ENCODE data around the gene ENOSF1. TPM values are rescaled to one million over a fixed set of nuclear protein-coding genes. Genes with fewer than 3 reads are reported as not detected.
"Not testable (repeated sequence)": the region's sequence is repeated elsewhere in the genome, so short reads cannot be mapped to it uniquely, and the experiment has no call there.

The ENOSF1 gene
- total and polyA plus RNA-seq, 2 of the 4 experiments (the other 2 are of a cell fraction) = 12.2 to 12.6 TPM

DNA sequence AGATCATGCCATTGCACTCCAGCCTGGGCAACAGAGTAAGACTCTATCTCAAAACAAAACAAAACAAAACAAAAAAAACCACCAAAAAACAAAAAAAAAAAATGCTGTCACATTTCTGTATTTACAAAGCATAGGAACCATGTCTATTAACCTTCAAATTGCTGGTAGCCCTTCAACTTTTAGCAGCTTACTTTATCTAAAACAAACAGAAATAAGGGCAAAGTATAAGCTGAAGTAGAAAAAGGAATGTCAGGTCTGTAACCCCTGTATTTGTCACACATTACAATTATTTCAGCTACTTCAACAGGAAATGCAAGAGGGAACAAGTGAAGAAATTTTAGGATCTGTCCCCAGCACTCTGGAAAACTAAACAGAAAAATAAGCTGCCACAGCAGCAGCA lies 29.6 kb downstream of the ENOSF1 start:
- H3K79me1 ChIP-seq (ENCODE audit: low read depth in 1 of 2, low read length in 2 of 2) = no peaks in the 10 kb centered on the region
- no peak overlapping the region for H2BK5ac ChIP-seq (ENCODE audit: low read depth, low read length, poor library complexity, severe bottlenecking)
- peaks cover 7% of the 10 kb centered on the region for H3K9me1 ChIP-seq (ENCODE audit: insufficient read depth, low read length)
- H3K14ac ChIP-seq (replicated peaks; ENCODE audit: low read depth, low read length) = no peak overlapping the region
- H3K36me3 ChIP-seq (ENCODE audit: control insufficient read depth, insufficient read depth, low read length) = peaks cover 24% of the 10 kb centered on the region
- H3K27me3 ChIP-seq (ENCODE audit: control insufficient read depth, insufficient read depth, low read length) = no peaks in the 10 kb centered on the region
- no peak overlapping the region for H3K23ac ChIP-seq (ENCODE audit: low read depth, low read length)
- no peak overlapping the region for H3K4me2 ChIP-seq (ENCODE audit: low read depth, low read length)
- H3K4me1 ChIP-seq (ENCODE audit: control insufficient read depth, insufficient read depth, low read length) = no peaks in the 10 kb centered on the region
- no TSS peak for BruUV-seq (replicated peaks)
- H3K9me3 ChIP-seq (ENCODE audit: control insufficient read depth, insufficient read depth, low read length) = no peaks in the 10 kb centered on the region
- CTCF ChIA-PET = no interaction called here
- no peak overlapping the region for H4K91ac ChIP-seq (ENCODE audit: insufficient read depth, low read depth, low read length)
- no peak overlapping the region for H3K56ac ChIP-seq (ENCODE audit: extremely low read depth, insufficient read depth, low read length)
- TF ChIP-seq CHD1 (IDR thresholded peaks at IDR 0.05; ENCODE audit: low read depth, low read length) (no peak), CEBPB (IDR thresholded peaks at IDR 0.05; ENCODE audit: low read depth, low read length) (no peak)
- TF ChIP-seq, protein P1, sequence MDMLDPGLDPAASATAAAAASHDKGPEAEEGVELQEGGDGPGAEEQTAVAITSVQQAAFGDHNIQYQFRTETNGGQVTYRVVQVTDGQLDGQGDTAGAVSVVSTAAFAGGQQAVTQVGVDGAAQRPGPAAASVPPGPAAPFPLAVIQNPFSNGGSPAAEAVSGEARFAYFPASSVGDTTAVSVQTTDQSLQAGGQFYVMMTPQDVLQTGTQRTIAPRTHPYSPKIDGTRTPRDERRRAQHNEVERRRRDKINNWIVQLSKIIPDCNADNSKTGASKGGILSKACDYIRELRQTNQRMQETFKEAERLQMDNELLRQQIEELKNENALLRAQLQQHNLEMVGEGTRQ (IDR thresholded peaks at IDR 0.05; ENCODE audit: low read depth, low read length) = no peak
- TF ChIP-seq, protein P2, sequence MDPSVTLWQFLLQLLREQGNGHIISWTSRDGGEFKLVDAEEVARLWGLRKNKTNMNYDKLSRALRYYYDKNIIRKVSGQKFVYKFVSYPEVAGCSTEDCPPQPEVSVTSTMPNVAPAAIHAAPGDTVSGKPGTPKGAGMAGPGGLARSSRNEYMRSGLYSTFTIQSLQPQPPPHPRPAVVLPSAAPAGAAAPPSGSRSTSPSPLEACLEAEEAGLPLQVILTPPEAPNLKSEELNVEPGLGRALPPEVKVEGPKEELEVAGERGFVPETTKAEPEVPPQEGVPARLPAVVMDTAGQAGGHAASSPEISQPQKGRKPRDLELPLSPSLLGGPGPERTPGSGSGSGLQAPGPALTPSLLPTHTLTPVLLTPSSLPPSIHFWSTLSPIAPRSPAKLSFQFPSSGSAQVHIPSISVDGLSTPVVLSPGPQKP (IDR thresholded peaks at IDR 0.05; ENCODE audit: borderline replicate concordance, low read depth, low read length) = no peak
- POLR2A ChIA-PET (ENCODE audit: unreplicated experiment) = no interaction called here
- no peak overlapping the region for H2AK9ac ChIP-seq (replicated peaks; ENCODE audit: low read depth, low read length, poor library complexity)
- no peak overlapping the region for H3K18ac ChIP-seq (ENCODE audit: low read depth, low read length)
- DNase-seq (no peak), ATAC-seq (ENCODE audit: low read depth) (no peak)
- H3K27ac ChIP-seq (ENCODE audit: insufficient read depth, low read length) = no peak overlapping the region
- in situ Hi-C loops (cut with MboI; ENCODE audit: low sequenced_read_pairs) = no loop called here
- H2BK120ac ChIP-seq (ENCODE audit: low read depth, low read length) = no peak overlapping the region
- H4K5ac ChIP-seq (ENCODE audit: low read depth, low read length) = no peak overlapping the region
- intact Hi-C loops (cut with micrococcal nuclease) = no loop called here
- H3K9ac ChIP-seq (ENCODE audit: low read depth, low read length) = no peak overlapping the region
- dilution Hi-C loops (cut with HindIII; ENCODE audit: low sequenced_read_pairs, unreplicated experiment) = no loop called here
- no peak overlapping the region for H2BK15ac ChIP-seq (ENCODE audit: low read depth, low read length)
- no peak overlapping the region for H2AK5ac ChIP-seq (ENCODE audit: low read depth, low read length)
- no peak overlapping the region for H3K4ac ChIP-seq (ENCODE audit: low read depth, low read length)
- no peaks in the 10 kb centered on the region for H4K20me1 ChIP-seq (ENCODE audit: insufficient read depth, low read length)
- no peak overlapping the region for H3K4me3 ChIP-seq (ENCODE audit: insufficient read depth, low read depth, low read length)
- H2BK20ac ChIP-seq (ENCODE audit: low read depth, low read length) = no peak overlapping the region
- H4K8ac ChIP-seq (ENCODE audit: low read depth in 2 of 2, low read length in 2 of 2) = no peak overlapping the region
- no peak overlapping the region for H2AFZ ChIP-seq (replicated peaks; ENCODE audit: low read length, poor library complexity)

DNA sequence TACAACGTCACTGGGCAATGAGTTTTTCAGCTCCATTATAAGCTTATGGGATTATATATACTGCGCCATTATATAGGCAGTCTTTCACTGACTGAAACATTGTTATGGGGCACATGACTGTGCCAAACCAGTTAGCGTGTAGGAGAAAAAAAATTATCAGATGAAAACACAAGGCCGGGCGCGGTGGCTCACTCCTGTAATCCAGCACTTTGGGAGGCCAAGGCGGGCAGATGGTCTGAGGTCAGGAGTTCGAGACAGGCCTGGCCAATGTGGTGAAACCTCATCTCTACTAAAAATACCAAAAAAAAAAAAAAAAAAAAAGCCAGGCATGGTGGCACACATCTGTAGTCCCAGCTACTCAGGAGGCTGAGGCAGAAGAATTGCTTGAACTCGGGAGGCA lies 30.0 kb downstream of the ENOSF1 start:
- ATAC-seq (ENCODE audit: low read depth); H2AK5ac ChIP-seq (ENCODE audit: low read depth, low read length); intact Hi-C loops (cut with micrococcal nuclease); in situ Hi-C loops (cut with MboI; ENCODE audit: low sequenced_read_pairs); H3K9ac ChIP-seq (ENCODE audit: low read depth, low read length); H2BK120ac ChIP-seq (ENCODE audit: low read depth, low read length); H3K9me3 ChIP-seq (ENCODE audit: control insufficient read depth, insufficient read depth, low read length); H2AFZ ChIP-seq (replicated peaks; ENCODE audit: low read length, poor library complexity); H3K27me3 ChIP-seq (ENCODE audit: control insufficient read depth, insufficient read depth, low read length); H3K4ac ChIP-seq (ENCODE audit: low read depth, low read length); H3K14ac ChIP-seq (replicated peaks; ENCODE audit: low read depth, low read length); H2AK9ac ChIP-seq (replicated peaks; ENCODE audit: low read depth, low read length, poor library complexity); H4K20me1 ChIP-seq (ENCODE audit: insufficient read depth, low read length); H4K8ac ChIP-seq (ENCODE audit: low read depth in 2 of 2, low read length in 2 of 2); H3K23ac ChIP-seq (ENCODE audit: low read depth, low read length); dilution Hi-C loops (cut with HindIII; ENCODE audit: low sequenced_read_pairs, unreplicated experiment); CTCF ChIA-PET; H2BK5ac ChIP-seq (ENCODE audit: low read depth, low read length, poor library complexity, severe bottlenecking); H3K18ac ChIP-seq (ENCODE audit: low read depth, low read length); DNase-seq; H3K56ac ChIP-seq (ENCODE audit: extremely low read depth, insufficient read depth, low read length); H3K27ac ChIP-seq (ENCODE audit: insufficient read depth, low read length); H4K5ac ChIP-seq (ENCODE audit: low read depth, low read length); H4K91ac ChIP-seq (ENCODE audit: insufficient read depth, low read depth, low read length); BruUV-seq (replicated peaks); H2BK20ac ChIP-seq (ENCODE audit: low read depth, low read length); H3K4me2 ChIP-seq (ENCODE audit: low read depth, low read length); H3K79me1 ChIP-seq (ENCODE audit: low read depth in 1 of 2, low read length in 2 of 2); H3K4me1 ChIP-seq (ENCODE audit: control insufficient read depth, insufficient read depth, low read length); POLR2A ChIA-PET (ENCODE audit: unreplicated experiment); H2BK15ac ChIP-seq (ENCODE audit: low read depth, low read length); H3K4me3 ChIP-seq (ENCODE audit: insufficient read depth, low read depth, low read length); H3K9me1 ChIP-seq (ENCODE audit: insufficient read depth, low read length): not testable (repeated sequence)
- no CpG with 5 or more reads among the region's 9 CpGs for WGBS, 2 experiments (ENCODE audit: extremely low coverage in 2 of 2, insufficient read length in 1 of 2)
- H3K36me3 ChIP-seq (ENCODE audit: control insufficient read depth, insufficient read depth, low read length) = peaks cover 24% of the 10 kb centered on the region
